HepG2 (cell line): ENCODE data around the gene NOCT. TPM values are rescaled to one million over a fixed set of nuclear protein-coding genes. Genes with fewer than 3 reads are reported as not detected.
A peak's percentile ranks its signal among the peaks of the same experiment; 100 is the strongest.

ENCODE experiments used
- ATAC-seq: fragments of 200-7000 bp; cut with Tn5 transposase; 3 replicates; pipeline ENCODE4 v1.9.1; 2020; ENCODE audit warnings: mild to moderate bottlenecking, moderate library complexity
- BruUV-seq: library from RNA; stranded (reverse); fragments of 400-500 nt; replicated peaks from 2 replicates; lab custom pipeline; 2021; lab: Mats Ljungman, UMichigan
- CTCF ChIA-PET: fragments of 300-600 bp; formaldehyde crosslinking; extraction: SDS; loops from one replicate; lab custom pipeline; 2021; ENCODE audit warnings: low total read pairs, inconsistent platforms, low intra/inter-chr PET ratio; lab: Yijun Ruan, JAX
- POLR2A ChIA-PET: fragments of 350-600 bp; sonication (Branson Sonifier 250); formaldehyde crosslinking; loops from one replicate; lab custom pipeline; 2020; ENCODE audit warnings: antibody characterized with exemption, inconsistent platforms; lab: Yijun Ruan, JAX
- DNase-seq: peaks from one replicate; pipeline ENCODE4 v3.0.0-alpha.2; 2015; ENCODE audit warnings: low spot score
- FAIRE-seq: peaks from 3 replicates; lab custom pipeline; 2011; peaks lifted over from hg19 to GRCh38; lab: Jason Lieb, UNC
- H2AFZ ChIP-seq: one replicate; pipeline ENCODE4 v1.6.1; 2011; ENCODE audit warnings: low read length, inconsistent platforms
- H3K27ac ChIP-seq: fragments of 300-600 bp; 3 replicates; pipeline ENCODE4 v1.8.0; 2011; ENCODE audit warnings: mixed run types, mild to moderate bottlenecking, mixed read lengths, low read length, inconsistent platforms; ENCODE audit not compliant: insufficient read depth; ENCODE audit errors: extremely low read length
- H3K27me3 ChIP-seq, 2 experiments: fragments of 200-600 bp in 1 of 2; 2 replicates in 1 of 2; 3 replicates in 1 of 2; pipeline versions ENCODE4 v1.6.0 to v1.8.0; 2011; ENCODE audit warnings: low read length in 2 of 2, mild to moderate bottlenecking in 2 of 2, moderate library complexity in 2 of 2, inconsistent platforms in 1 of 2; ENCODE audit not compliant: insufficient read depth in 2 of 2, control insufficient read depth in 1 of 2
- H3K36me3 ChIP-seq, 2 experiments: fragments of 200-600 bp in 1 of 2; replicated peaks in 1 of 2; 2 replicates in 1 of 2; 3 replicates in 1 of 2; pipeline versions ENCODE4 v1.5.1 to v1.8.0; 2011; ENCODE audit warnings: low read length in 2 of 2, inconsistent platforms in 1 of 2; ENCODE audit not compliant: insufficient read depth in 2 of 2, control insufficient read depth in 1 of 2
- H3K4me1 ChIP-seq: 2 replicates; pipeline ENCODE4 v1.5.1; 2012; ENCODE audit warnings: low read length, inconsistent platforms; ENCODE audit not compliant: insufficient read depth
- H3K4me2 ChIP-seq: 2 replicates; pipeline ENCODE4 v1.6.0; 2011; ENCODE audit warnings: low read depth, low read length, inconsistent platforms
- H3K4me3 ChIP-seq, 3 experiments: fragments of 200-600 bp in 1 of 3; sonication (generic), shearing (Covaris generic) in 1 of 3; replicated peaks in 1 of 3; 2 replicates each; pipeline ENCODE4 v1.5.1; 2011 to 2016; ENCODE audit warnings: low read length in 3 of 3, inconsistent platforms in 2 of 3, low read depth in 2 of 3, mild to moderate bottlenecking in 2 of 3, control low read depth in 1 of 3, mixed read lengths in 1 of 3; ENCODE audit not compliant: insufficient read depth in 1 of 3
- H3K79me2 ChIP-seq: one replicate; pipeline ENCODE4 v1.6.1; 2011; ENCODE audit warnings: low read length, inconsistent platforms; ENCODE audit not compliant: insufficient read depth
- H3K9ac ChIP-seq: 2 replicates; pipeline ENCODE4 v1.6.0; 2011; ENCODE audit warnings: mild to moderate bottlenecking, low read depth, low read length, inconsistent platforms; ENCODE audit not compliant: insufficient read depth
- H3K9me3 ChIP-seq: 2 replicates; pipeline ENCODE4 v1.5.1; 2012; ENCODE audit warnings: mild to moderate bottlenecking, low read length
- H4K20me1 ChIP-seq: 2 replicates; pipeline ENCODE4 v1.6.0; 2011; ENCODE audit warnings: inconsistent platforms, mild to moderate bottlenecking, low read length, moderate library complexity; ENCODE audit not compliant: insufficient read depth
- ETV6 ChIP-seq: sonication (generic); formaldehyde crosslinking; conservative IDR thresholded peaks from 2 replicates; pipeline ENCODE4 v1.4.0; 2020; ENCODE audit warnings: missing genetic modification reagents
- HDAC2 ChIP-seq: sonication (generic); formaldehyde crosslinking; IDR thresholded peaks from 2 replicates; pipeline ENCODE4 v1.4.0; 2020; ENCODE audit warnings: missing genetic modification reagents
- KLF16 ChIP-seq, 2 experiments: sonication (generic) in 1 of 2; formaldehyde crosslinking in 1 of 2; IDR thresholded peaks; 2 replicates each; pipeline versions ENCODE4 v1.6.1 to v1.8.0; 2016 to 2023; ENCODE audit warnings: missing genetic modification reagents in 2 of 2, missing compliant biosample characterization in 1 of 2
- NCOA2 ChIP-seq: sonication (generic); formaldehyde crosslinking; IDR thresholded peaks from 2 replicates; pipeline ENCODE4 v1.8.0; 2022; ENCODE audit warnings: inconsistent platforms
- NFKB2 ChIP-seq: sonication (generic); formaldehyde crosslinking; IDR thresholded peaks from 2 replicates; pipeline ENCODE4 v1.4.0; 2020; ENCODE audit warnings: missing genetic modification reagents, borderline replicate concordance
- PHF8 ChIP-seq: sonication (generic); formaldehyde crosslinking; IDR thresholded peaks from 2 replicates; pipeline ENCODE4 v1.5.0; 2020; ENCODE audit warnings: missing genetic modification reagents
- SATB2 ChIP-seq: sonication (generic); formaldehyde crosslinking; IDR thresholded peaks from 2 replicates; pipeline ENCODE4 v1.5.0; 2020; ENCODE audit warnings: missing genetic modification reagents
- ZBTB8A ChIP-seq: sonication (generic); formaldehyde crosslinking; IDR thresholded peaks from 2 replicates; pipeline ENCODE4 v1.4.0; 2020; ENCODE audit warnings: mild to moderate bottlenecking, low read depth, missing genetic modification reagents, borderline replicate concordance
- ZEB1 ChIP-seq: IDR thresholded peaks from 2 replicates; pipeline ENCODE4 v1.6.1; 2012; ENCODE audit warnings: mild to moderate bottlenecking, low read depth, inconsistent platforms; ENCODE audit not compliant: insufficient replicate concordance
- ZFP90 ChIP-seq: sonication (generic); formaldehyde crosslinking; IDR thresholded peaks from 2 replicates; pipeline ENCODE4 v1.8.0; 2022; ENCODE audit warnings: missing genetic modification reagents, mild to moderate bottlenecking, inconsistent platforms, borderline replicate concordance
- ZNF143 ChIP-seq: sonication (generic); formaldehyde crosslinking; IDR thresholded peaks from 2 replicates; pipeline ENCODE4 v1.4.0; 2020; ENCODE audit warnings: missing genetic modification reagents
- ZNF678 ChIP-seq: sonication (generic); formaldehyde crosslinking; IDR thresholded peaks from 2 replicates; pipeline ENCODE4 v1.4.0; 2020; ENCODE audit warnings: mild to moderate bottlenecking, missing genetic modification reagents
- ZNF713 ChIP-seq: sonication (generic); formaldehyde crosslinking; IDR thresholded peaks from 2 replicates; pipeline ENCODE4 v1.4.0; 2020; ENCODE audit warnings: mild to moderate bottlenecking, missing genetic modification reagents
- ZNF841 ChIP-seq: sonication (generic); formaldehyde crosslinking; IDR thresholded peaks from 2 replicates; pipeline ENCODE4 v1.8.1; 2023; ENCODE audit warnings: missing genetic modification reagents, borderline replicate concordance
- WGBS: methylation state at CpG from one replicate; pipeline ENCODE4 v1.1.6; 2017; ENCODE audit warnings: low lambda C conversion rate; 5-methylcytosine and 5-hydroxymethylcytosine counted together
- in situ Hi-C: cut with HindIII; loops from 2 replicates; pipeline ENCODE4 v1.10.0; 2017; ENCODE audit warnings: low pct_unique_long_range_greater_than_20kb; ENCODE audit not compliant: extremely low pct_ligation_motif_present
- intact Hi-C: fragments of 100-400 bp; cut with micrococcal nuclease; formaldehyde crosslinking; loops from one replicate; pipeline ENCODE4 v1.10.0; 2022; ENCODE audit not compliant: unreplicated experiment
- polyA plus RNA-seq, 8 experiments: library from polyadenylated mRNA; depleted of rRNA in 3 of 8; stranded (reverse) in 7 of 8; unstranded in 1 of 8; fragments of >200 nt; fragmentation: Illumina TruSeq in 4 of 8; extraction: Trizol in 4 of 8; gene quantifications; 2 replicates each; pipeline versions ENCODE4 v1.2.1 to v1.2.3, GENCODE V29; 2011 to 2016; ENCODE audit warnings: low read depth in 4 of 8, missing spikeins in 1 of 8, mixed read lengths in 1 of 8; ENCODE audit not compliant: insufficient read depth in 1 of 8
- total RNA-seq, 5 experiments: library from RNA; depleted of rRNA; stranded (reverse); fragments of >200 nt; fragmentation: Illumina TruSeq; extraction: Trizol; gene quantifications; 2 replicates each; pipeline ENCODE4 v1.2.3, GENCODE V29; 2016; ENCODE audit warnings: low read depth in 1 of 5
- TF ChIP-seq, protein P1 (sequence below): IDR thresholded peaks from 2 replicates; pipeline ENCODE4 v1.6.1; 2018; ENCODE audit warnings: missing genetic modification reagents, mild to moderate bottlenecking, missing compliant biosample characterization
- TF ChIP-seq, protein P2 (sequence below): sonication (generic); formaldehyde crosslinking; IDR thresholded peaks from 2 replicates; pipeline ENCODE4 v1.8.0; 2022; ENCODE audit warnings: mild to moderate bottlenecking, missing genetic modification reagents
- TF ChIP-seq, protein P3 (sequence below): sonication (generic); formaldehyde crosslinking; IDR thresholded peaks from 2 replicates; pipeline ENCODE4 v1.5.1; 2020; ENCODE audit warnings: mild to moderate bottlenecking, missing genetic modification reagents, moderate library complexity
- TF ChIP-seq, protein P4 (sequence below): sonication (generic); formaldehyde crosslinking; IDR thresholded peaks from 2 replicates; pipeline ENCODE4 v1.8.1; 2023; ENCODE audit warnings: missing genetic modification reagents, mild to moderate bottlenecking, borderline replicate concordance

NOCT gene
- total and polyA plus RNA-seq, 2 of the 13 experiments (the other 11 are each of a cell fraction or from before 2014, with no cell fraction given) = 3.6 to 13.1 TPM

DNA sequence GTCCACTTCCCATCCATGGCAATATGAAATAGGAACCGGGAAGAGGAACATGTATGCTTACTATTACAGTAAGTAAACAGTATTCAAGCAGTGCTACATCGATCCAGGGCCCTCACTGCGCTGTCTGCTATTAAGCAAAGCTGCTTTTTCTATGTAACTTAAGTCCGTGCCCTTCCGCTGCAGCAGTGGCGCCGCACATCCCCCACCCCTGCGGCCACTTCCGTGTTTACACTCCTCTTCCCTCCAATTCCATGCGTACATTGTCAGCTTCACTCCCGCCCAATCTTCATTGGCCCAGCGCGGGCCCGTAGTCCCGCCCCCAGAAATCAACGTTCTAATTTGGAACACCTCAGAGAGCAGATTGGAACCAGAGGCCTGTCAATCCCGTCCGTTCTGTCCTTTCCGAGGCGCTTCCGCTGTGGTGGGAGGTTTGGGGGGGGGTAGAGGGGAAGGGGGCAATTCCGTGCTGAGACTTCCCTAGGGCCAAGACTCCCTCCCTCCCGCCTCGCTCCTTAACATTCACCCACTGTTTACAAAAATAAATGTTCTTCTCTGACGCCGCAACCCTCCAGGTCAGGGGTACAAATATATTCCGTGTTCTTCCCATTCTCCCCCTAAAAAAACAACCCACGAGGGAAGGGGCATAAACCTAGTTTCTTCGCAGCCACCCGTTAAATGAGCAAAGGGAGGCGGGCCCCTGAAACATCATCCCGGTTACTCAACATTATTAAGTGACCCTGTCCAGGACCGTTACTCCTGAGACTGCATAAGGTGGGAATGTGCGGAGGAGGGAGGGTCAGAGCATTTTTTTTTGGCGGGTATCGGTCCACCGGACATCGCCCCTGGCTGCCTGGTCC lies 67.4 kb downstream of the NOCT start (continued):
- TF ChIP-seq ZNF713 (no peak), NCOA2 (peak; percentile 46)
- TF ChIP-seq, protein P1, sequence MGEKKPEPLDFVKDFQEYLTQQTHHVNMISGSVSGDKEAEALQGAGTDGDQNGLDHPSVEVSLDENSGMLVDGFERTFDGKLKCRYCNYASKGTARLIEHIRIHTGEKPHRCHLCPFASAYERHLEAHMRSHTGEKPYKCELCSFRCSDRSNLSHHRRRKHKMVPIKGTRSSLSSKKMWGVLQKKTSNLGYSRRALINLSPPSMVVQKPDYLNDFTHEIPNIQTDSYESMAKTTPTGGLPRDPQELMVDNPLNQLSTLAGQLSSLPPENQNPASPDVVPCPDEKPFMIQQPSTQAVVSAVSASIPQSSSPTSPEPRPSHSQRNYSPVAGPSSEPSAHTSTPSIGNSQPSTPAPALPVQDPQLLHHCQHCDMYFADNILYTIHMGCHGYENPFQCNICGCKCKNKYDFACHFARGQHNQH (CRISPR knock-in tag) = peak; percentile 69

DNA sequence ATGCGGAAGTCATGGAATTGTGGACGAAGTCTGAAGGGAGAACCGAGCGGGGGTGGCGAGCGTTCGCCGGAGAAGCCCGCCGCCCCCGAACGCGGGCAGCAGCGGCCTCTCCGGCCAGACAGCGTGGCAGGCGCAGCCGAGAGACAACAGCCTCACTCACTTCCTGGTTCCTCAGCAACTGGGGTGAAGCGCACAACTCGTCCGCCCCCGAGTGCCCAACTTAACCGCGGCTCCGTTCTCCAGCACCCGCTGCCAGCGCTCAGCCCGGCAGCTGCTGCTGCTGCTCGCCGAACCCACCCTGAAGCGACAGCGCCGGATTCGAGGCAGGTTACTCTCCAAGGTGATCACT lies 68.0 kb downstream of the NOCT start:
- H2AFZ ChIP-seq = no peak overlapping the region
- ChIA-PET CTCF (no interaction called here), POLR2A (interaction anchor here (1.1 to 1.9 kb wide), 3 partner anchors 68 to 217 kb away, joined by 4 to 9 read pairs (median 8); partner anchors contain the start of genes ELF2, NAA15 and NOCT)
- H3K9me3 ChIP-seq = no peaks in the 10 kb centered on the region
- in situ Hi-C loops = loop anchor here (5.0 to 10.0 kb wide), 2 partner anchors 51 to 221 kb away; partner anchors contain the start of genes NAA15 and NDUFC1
- 0% methylated on average over 3 of the region's 34 CpGs for WGBS
- no TSS peak for BruUV-seq
- H3K4me2 ChIP-seq = peak overlapping the region; percentile 94
- H3K27ac ChIP-seq = peak overlapping the region; percentile 94
- peak; percentile 53 for DNase-seq
- peaks cover 21% of the 10 kb centered on the region for H4K20me1 ChIP-seq
- H3K79me2 ChIP-seq = peaks cover 45% of the 10 kb centered on the region
- ATAC-seq = peak; percentile 62
- no peak for FAIRE-seq
- H3K9ac ChIP-seq = peak overlapping the region; percentile 85
- no peaks in the 10 kb centered on the region for H3K36me3 ChIP-seq
- H3K4me3 ChIP-seq = peak overlapping the region; percentile 69 to 95 (median 71)
- intact Hi-C loops = loop anchor here (5.0 kb wide), 4 partner anchors 51 to 529 kb away; partner anchors contain the start of genes ELF2, NAA15 and NDUFC1
- H3K27me3 ChIP-seq = no peaks in the 10 kb centered on the region; a peak in 1 of 5 replicates
- H3K4me1 ChIP-seq = peaks cover 34% of the 10 kb centered on the region
- TF ChIP-seq KLF16 (CRISPR knock-in tag; IDR thresholded peaks at IDR 0.05) (0 out of 4 replicates have a peak, but pooled peaks of 1 of the 2 experiments have one; percentile 10), SATB2 (CRISPR knock-in tag) (peak; percentile 74; the same call in 1 of the 2 replicates), ZEB1 (no peak), ZBTB8A (no peak), NFKB2 (CRISPR knock-in tag) (peak; percentile 69; the same call in 1 of the 2 replicates), ZNF678 (CRISPR knock-in tag) (peak; percentile 37; the same call in 1 of the 2 replicates), ETV6 (CRISPR knock-in tag) (no peak), ZFP90 (CRISPR knock-in tag) (0 out of 2 replicates have a peak, but pooled peaks have one; percentile 9), HDAC2 (no peak), PHF8 (CRISPR knock-in tag) (peak; percentile 9; the same call in 1 of the 2 replicates), ZNF143 (CRISPR knock-in tag) (0 out of 2 replicates have a peak, but pooled peaks have one; percentile 19), ZNF841 (no peak)
- TF ChIP-seq, protein P2, sequence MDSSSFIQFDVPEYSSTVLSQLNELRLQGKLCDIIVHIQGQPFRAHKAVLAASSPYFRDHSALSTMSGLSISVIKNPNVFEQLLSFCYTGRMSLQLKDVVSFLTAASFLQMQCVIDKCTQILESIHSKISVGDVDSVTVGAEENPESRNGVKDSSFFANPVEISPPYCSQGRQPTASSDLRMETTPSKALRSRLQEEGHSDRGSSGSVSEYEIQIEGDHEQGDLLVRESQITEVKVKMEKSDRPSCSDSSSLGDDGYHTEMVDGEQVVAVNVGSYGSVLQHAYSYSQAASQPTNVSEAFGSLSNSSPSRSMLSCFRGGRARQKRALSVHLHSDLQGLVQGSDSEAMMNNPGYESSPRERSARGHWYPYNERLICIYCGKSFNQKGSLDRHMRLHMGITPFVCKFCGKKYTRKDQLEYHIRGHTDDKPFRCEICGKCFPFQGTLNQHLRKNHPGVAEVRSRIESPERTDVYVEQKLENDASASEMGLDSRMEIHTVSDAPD = peak; percentile 50; the same call in 1 of the 2 replicates
- TF ChIP-seq, protein P3, sequence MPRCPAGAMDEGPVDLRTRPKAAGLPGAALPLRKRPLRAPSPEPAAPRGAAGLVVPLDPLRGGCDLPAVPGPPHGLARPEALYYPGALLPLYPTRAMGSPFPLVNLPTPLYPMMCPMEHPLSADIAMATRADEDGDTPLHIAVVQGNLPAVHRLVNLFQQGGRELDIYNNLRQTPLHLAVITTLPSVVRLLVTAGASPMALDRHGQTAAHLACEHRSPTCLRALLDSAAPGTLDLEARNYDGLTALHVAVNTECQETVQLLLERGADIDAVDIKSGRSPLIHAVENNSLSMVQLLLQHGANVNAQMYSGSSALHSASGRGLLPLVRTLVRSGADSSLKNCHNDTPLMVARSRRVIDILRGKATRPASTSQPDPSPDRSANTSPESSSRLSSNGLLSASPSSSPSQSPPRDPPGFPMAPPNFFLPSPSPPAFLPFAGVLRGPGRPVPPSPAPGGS (CRISPR knock-in tag) = 0 out of 2 replicates have a peak, but pooled peaks have one; percentile 4
- TF ChIP-seq, protein P4, sequence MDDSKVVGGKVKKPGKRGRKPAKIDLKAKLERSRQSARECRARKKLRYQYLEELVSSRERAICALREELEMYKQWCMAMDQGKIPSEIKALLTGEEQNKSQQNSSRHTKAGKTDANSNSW = 0 out of 2 replicates have a peak, but pooled peaks have one; percentile 1
